MCF 10A (cell line): ENCODE results near the gene EXOC4. TPM values are rescaled to one million over a fixed set of nuclear protein-coding genes. Genes with fewer than 3 reads are reported as not detected.

ENCODE experiments used
- BruUV-seq: library from RNA; stranded (reverse); fragments of 400-500 nt; replicated peaks from 2 replicates; lab custom pipeline; 2021; lab: Mats Ljungman, UMichigan
- CTCF ChIA-PET: fragments of 300-600 bp; sonication (Branson Sonifier 250); formaldehyde crosslinking; extraction: SDS; loops from one replicate; lab custom pipeline; 2021; ENCODE audit warnings: antibody characterized with exemption, inconsistent platforms; lab: Yijun Ruan, JAX
- POLR2A ChIA-PET: fragments of 300-600, 350-650 bp; sonication (Branson Sonifier 250); formaldehyde crosslinking; extraction: SDS; loops from one replicate; lab custom pipeline; 2020; ENCODE audit warnings: antibody characterized with exemption, inconsistent platforms; lab: Yijun Ruan, JAX
- DNase-seq: peaks from one replicate; pipeline ENCODE4 v3.0.0-alpha.2; 2018; ENCODE audit not compliant: unreplicated experiment
- H3K27ac Mint-ChIP-seq: one replicate; pipeline ENCODE4 v1.8.0; 2022; ENCODE audit warnings: mild to moderate bottlenecking, low read depth, mixed read lengths; ENCODE audit not compliant: unreplicated experiment
- H3K27me3 Mint-ChIP-seq: one replicate; pipeline ENCODE4 v1.8.0; 2022; ENCODE audit warnings: mixed read lengths; ENCODE audit not compliant: insufficient read depth, unreplicated experiment
- H3K36me3 Mint-ChIP-seq: one replicate; pipeline ENCODE4 v1.8.0; 2022; ENCODE audit warnings: mild to moderate bottlenecking, moderate library complexity, mixed read lengths; ENCODE audit not compliant: insufficient read depth, unreplicated experiment
- H3K4me1 Mint-ChIP-seq: one replicate; pipeline ENCODE4 v1.8.0; 2022; ENCODE audit warnings: mixed read lengths; ENCODE audit not compliant: insufficient read depth, unreplicated experiment
- H3K4me3 Mint-ChIP-seq: one replicate; pipeline ENCODE4 v1.8.0; 2022; ENCODE audit warnings: mild to moderate bottlenecking, moderate library complexity, mixed read lengths; ENCODE audit not compliant: unreplicated experiment
- H3K9me3 Mint-ChIP-seq: one replicate; pipeline ENCODE4 v1.8.0; 2022; ENCODE audit warnings: mixed read lengths; ENCODE audit not compliant: unreplicated experiment
- CTCF ChIP-seq: fragments of 200-600 bp; IDR thresholded peaks from one replicate; pipeline ENCODE4 v1.8.0; 2022; ENCODE audit warnings: antibody characterized with exemption, mild to moderate bottlenecking; ENCODE audit not compliant: unreplicated experiment
- intact Hi-C: fragments of 100-400 bp; cut with micrococcal nuclease; formaldehyde crosslinking; loops from 2 replicates; pipeline ENCODE4 v1.14.1; 2022
- total RNA-seq: library from RNA; stranded (reverse); gene quantifications from 2 replicates; pipeline ENCODE4 v1.2.3, GENCODE V29; 2022

Gene EXOC4
- total RNA-seq, 1 experiment from 2014 or later: 105 TPM

GRCh38 chr7:133562621-133563020, 309.7 kb downstream of the EXOC4 start:
- no peak overlapping the region for H3K4me3 Mint-ChIP-seq
- H3K9me3 Mint-ChIP-seq: no peaks in the 10 kb centered on the region
- intact Hi-C loops: no loop called here
- H3K4me1 Mint-ChIP-seq: peaks cover 5% of the 10 kb centered on the region
- TF ChIP-seq CTCF: no peak
- POLR2A ChIA-PET: interaction anchor here (1.3 kb wide), 1 partner anchor 12 kb away, joined by 3 read pairs; no protein-coding TSS in a partner anchor
- peaks cover 9% of the 10 kb centered on the region for H3K36me3 Mint-ChIP-seq
- no peak overlapping the region for H3K27ac Mint-ChIP-seq
- H3K27me3 Mint-ChIP-seq: no peaks in the 10 kb centered on the region
- DNase-seq: no peak
- BruUV-seq: no TSS peak
- CTCF ChIA-PET: interaction anchor here (0.6 kb wide), 1 partner anchor 578 kb away, joined by 3 read pairs; no protein-coding TSS in a partner anchor

- no peak for DNase-seq
- intact Hi-C loops: no loop called here
- ChIA-PET CTCF (no interaction called here), POLR2A (interaction anchor here (1.3 kb wide), 1 partner anchor 11 kb away, joined by 3 read pairs; no protein-coding TSS in a partner anchor)
- peaks cover 5% of the 10 kb centered on the region for H3K4me1 Mint-ChIP-seq
- H3K27ac Mint-ChIP-seq: no peak overlapping the region
- no peak for TF ChIP-seq CTCF
- BruUV-seq: no TSS peak
- no peaks in the 10 kb centered on the region for H3K9me3 Mint-ChIP-seq
- no peak overlapping the region for H3K4me3 Mint-ChIP-seq
- peaks cover 9% of the 10 kb centered on the region for H3K36me3 Mint-ChIP-seq
- no peaks in the 10 kb centered on the region for H3K27me3 Mint-ChIP-seq
Observed at GRCh38 chr7:133563251-133563650, 310.4 kb downstream of the EXOC4 start.

- Mint-ChIP-seq H3K36me3 (peaks cover 9% of the 10 kb centered on the region), H3K27me3 (no peaks in the 10 kb centered on the region), H3K27ac (no peak overlapping the region), H3K4me3 (no peak overlapping the region), H3K9me3 (no peaks in the 10 kb centered on the region), H3K4me1 (peaks cover 5% of the 10 kb centered on the region)
- no peak for DNase-seq
- no TSS peak for BruUV-seq
- POLR2A ChIA-PET: interaction anchor here (0.6 to 0.7 kb wide), 2 partner anchors 24 to 714 kb away, joined by 3 to 4 read pairs; no protein-coding TSS in a partner anchor
- CTCF ChIA-PET: interaction anchor here (0.7 kb wide), 1 partner anchor 1093 kb away, joined by 4 read pairs; no protein-coding TSS in a partner anchor
- no peak for TF ChIP-seq CTCF
- intact Hi-C loops: no loop called here
Observed at GRCh38 chr7:133564484-133564883, 311.6 kb downstream of the EXOC4 start.

GRCh38 chr7:133568544-133568943, 315.7 kb downstream of the EXOC4 start:
- Mint-ChIP-seq H3K27ac (no peak overlapping the region), H3K9me3 (no peaks in the 10 kb centered on the region), H3K4me1 (peaks cover 13% of the 10 kb centered on the region), H3K27me3 (no peaks in the 10 kb centered on the region), H3K4me3 (no peak overlapping the region), H3K36me3 (peaks cover 11% of the 10 kb centered on the region)
- no peak for TF ChIP-seq CTCF
- no TSS peak for BruUV-seq
- intact Hi-C loops: no loop called here
- ChIA-PET CTCF (interaction anchor here (0.6 kb wide), 1 partner anchor 175 kb away, joined by 3 read pairs; no protein-coding TSS in a partner anchor), POLR2A (no interaction called here)
- no peak for DNase-seq
